HepG2 (cell line): Measurements from ENCODE around the gene IKZF3. TPM values are rescaled to one million over a fixed set of nuclear protein-coding genes. Genes with fewer than 3 reads are reported as not detected.

Experiments
- FOXJ3 ChIP-seq: sonication (generic); formaldehyde crosslinking; IDR thresholded peaks from 2 replicates; pipeline ENCODE4 v1.4.0; 2020; ENCODE audit warnings: missing genetic modification reagents, mild to moderate bottlenecking, borderline replicate concordance
- FOXK2 ChIP-seq: fragments of 450-650 bp; IDR thresholded peaks from 2 replicates; pipeline ENCODE4 v1.6.1; 2016
- MEF2D ChIP-seq: sonication (generic); formaldehyde crosslinking; IDR thresholded peaks from 2 replicates; pipeline ENCODE4 v1.5.1; 2020; ENCODE audit warnings: mild to moderate bottlenecking, missing genetic modification reagents
- NR2F2 ChIP-seq: IDR thresholded peaks from 2 replicates; pipeline ENCODE4 v1.6.1; 2012; ENCODE audit warnings: low read depth, inconsistent platforms, borderline replicate concordance
- RCOR2 ChIP-seq: IDR thresholded peaks from 2 replicates; pipeline ENCODE4 v1.6.1; 2016; ENCODE audit warnings: missing biosample characterization, missing genetic modification reagents
- SIN3B ChIP-seq: fragments of 150-350 bp; IDR thresholded peaks from 2 replicates; pipeline ENCODE4 v1.6.1; 2014; ENCODE audit warnings: low read length
- ZNF160 ChIP-seq: sonication (generic); formaldehyde crosslinking; IDR thresholded peaks from 2 replicates; pipeline ENCODE4 v1.8.0; 2022; ENCODE audit warnings: mild to moderate bottlenecking, inconsistent platforms, missing genetic modification reagents
- ZNF629 ChIP-seq: sonication (generic); formaldehyde crosslinking; conservative IDR thresholded peaks from 2 replicates; pipeline ENCODE4 v1.5.0; 2020; ENCODE audit warnings: missing genetic modification reagents
- ZNF674 ChIP-seq: sonication (generic); formaldehyde crosslinking; IDR thresholded peaks from 2 replicates; pipeline ENCODE4 v1.5.0; 2020; ENCODE audit warnings: low read depth, mild to moderate bottlenecking, missing genetic modification reagents
- ZNF773 ChIP-seq: sonication (generic); formaldehyde crosslinking; IDR thresholded peaks from 2 replicates; pipeline ENCODE4 v1.4.0; 2020; ENCODE audit warnings: missing genetic modification reagents, borderline replicate concordance
- polyA plus RNA-seq, 8 experiments: library from polyadenylated mRNA; depleted of rRNA in 3 of 8; stranded (reverse) in 7 of 8; unstranded in 1 of 8; fragments of >200 nt; fragmentation: Illumina TruSeq in 4 of 8; extraction: Trizol in 4 of 8; gene quantifications; 2 replicates each; pipeline versions ENCODE4 v1.2.1 to v1.2.3, GENCODE V29; 2011 to 2016; ENCODE audit warnings: low read depth in 4 of 8, missing spikeins in 1 of 8, mixed read lengths in 1 of 8; ENCODE audit not compliant: insufficient read depth in 1 of 8
- total RNA-seq, 5 experiments: library from RNA; depleted of rRNA; stranded (reverse); fragments of >200 nt; fragmentation: Illumina TruSeq; extraction: Trizol; gene quantifications; 2 replicates each; pipeline ENCODE4 v1.2.3, GENCODE V29; 2016; ENCODE audit warnings: low read depth in 1 of 5
- TF ChIP-seq, protein P1 (sequence below): sonication (generic); formaldehyde crosslinking; IDR thresholded peaks from 2 replicates; pipeline ENCODE4 v1.5.1; 2020; ENCODE audit warnings: mild to moderate bottlenecking, missing genetic modification reagents, moderate library complexity
- TF ChIP-seq, protein P2 (sequence below): sonication (generic); formaldehyde crosslinking; IDR thresholded peaks from 2 replicates; pipeline ENCODE4 v1.5.0; 2020; ENCODE audit warnings: mild to moderate bottlenecking, missing genetic modification reagents, moderate library complexity
- TF ChIP-seq, protein P3 (sequence below): sonication (generic); IDR thresholded peaks from 2 replicates; pipeline ENCODE4 v1.6.1; 2016; ENCODE audit warnings: low read depth, borderline replicate concordance
- TF ChIP-seq, protein P4 (sequence below): sonication (generic); formaldehyde crosslinking; IDR thresholded peaks from 2 replicates; pipeline ENCODE4 v1.4.0; 2020; ENCODE audit warnings: mild to moderate bottlenecking, missing genetic modification reagents

The IKZF3 gene
- total and polyA plus RNA-seq, 2 of the 13 experiments (the other 11 are each of a cell fraction or from before 2014, with no cell fraction given): not detected

- TF ChIP-seq, protein P1, sequence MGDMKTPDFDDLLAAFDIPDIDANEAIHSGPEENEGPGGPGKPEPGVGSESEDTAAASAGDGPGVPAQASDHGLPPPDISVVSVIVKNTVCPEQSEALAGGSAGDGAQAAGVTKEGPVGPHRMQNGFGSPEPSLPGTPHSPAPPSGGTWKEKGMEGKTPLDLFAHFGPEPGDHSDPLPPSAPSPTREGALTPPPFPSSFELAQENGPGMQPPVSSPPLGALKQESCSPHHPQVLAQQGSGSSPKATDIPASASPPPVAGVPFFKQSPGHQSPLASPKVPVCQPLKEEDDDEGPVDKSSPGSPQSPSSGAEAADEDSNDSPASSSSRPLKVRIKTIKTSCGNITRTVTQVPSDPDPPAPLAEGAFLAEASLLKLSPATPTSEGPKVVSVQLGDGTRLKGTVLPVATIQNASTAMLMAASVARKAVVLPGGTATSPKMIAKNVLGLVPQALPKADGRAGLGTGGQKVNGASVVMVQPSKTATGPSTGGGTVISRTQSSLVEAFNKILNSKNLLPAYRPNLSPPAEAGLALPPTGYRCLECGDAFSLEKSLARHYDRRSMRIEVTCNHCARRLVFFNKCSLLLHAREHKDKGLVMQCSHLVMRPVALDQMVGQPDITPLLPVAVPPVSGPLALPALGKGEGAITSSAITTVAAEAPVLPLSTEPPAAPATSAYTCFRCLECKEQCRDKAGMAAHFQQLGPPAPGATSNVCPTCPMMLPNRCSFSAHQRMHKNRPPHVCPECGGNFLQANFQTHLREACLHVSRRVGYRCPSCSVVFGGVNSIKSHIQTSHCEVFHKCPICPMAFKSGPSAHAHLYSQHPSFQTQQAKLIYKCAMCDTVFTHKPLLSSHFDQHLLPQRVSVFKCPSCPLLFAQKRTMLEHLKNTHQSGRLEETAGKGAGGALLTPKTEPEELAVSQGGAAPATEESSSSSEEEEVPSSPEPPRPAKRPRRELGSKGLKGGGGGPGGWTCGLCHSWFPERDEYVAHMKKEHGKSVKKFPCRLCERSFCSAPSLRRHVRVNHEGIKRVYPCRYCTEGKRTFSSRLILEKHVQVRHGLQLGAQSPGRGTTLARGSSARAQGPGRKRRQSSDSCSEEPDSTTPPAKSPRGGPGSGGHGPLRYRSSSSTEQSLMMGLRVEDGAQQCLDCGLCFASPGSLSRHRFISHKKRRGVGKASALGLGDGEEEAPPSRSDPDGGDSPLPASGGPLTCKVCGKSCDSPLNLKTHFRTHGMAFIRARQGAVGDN (CRISPR knock-in tag): no peak
- TF ChIP-seq SIN3B (no peak), FOXK2 (0 out of 2 replicates have a peak, but pooled peaks have one; percentile 15), ZNF674 (CRISPR knock-in tag) (no peak), ZNF773 (CRISPR knock-in tag) (no peak), ZNF629 (no peak), FOXJ3 (CRISPR knock-in tag) (peak; percentile 42; the same call in 1 of the 2 replicates), RCOR2 (CRISPR knock-in tag) (peak; percentile 86), ZNF160 (CRISPR knock-in tag) (no peak), MEF2D (CRISPR knock-in tag) (no peak), NR2F2 (peak; percentile 92)
- TF ChIP-seq, protein P2, sequence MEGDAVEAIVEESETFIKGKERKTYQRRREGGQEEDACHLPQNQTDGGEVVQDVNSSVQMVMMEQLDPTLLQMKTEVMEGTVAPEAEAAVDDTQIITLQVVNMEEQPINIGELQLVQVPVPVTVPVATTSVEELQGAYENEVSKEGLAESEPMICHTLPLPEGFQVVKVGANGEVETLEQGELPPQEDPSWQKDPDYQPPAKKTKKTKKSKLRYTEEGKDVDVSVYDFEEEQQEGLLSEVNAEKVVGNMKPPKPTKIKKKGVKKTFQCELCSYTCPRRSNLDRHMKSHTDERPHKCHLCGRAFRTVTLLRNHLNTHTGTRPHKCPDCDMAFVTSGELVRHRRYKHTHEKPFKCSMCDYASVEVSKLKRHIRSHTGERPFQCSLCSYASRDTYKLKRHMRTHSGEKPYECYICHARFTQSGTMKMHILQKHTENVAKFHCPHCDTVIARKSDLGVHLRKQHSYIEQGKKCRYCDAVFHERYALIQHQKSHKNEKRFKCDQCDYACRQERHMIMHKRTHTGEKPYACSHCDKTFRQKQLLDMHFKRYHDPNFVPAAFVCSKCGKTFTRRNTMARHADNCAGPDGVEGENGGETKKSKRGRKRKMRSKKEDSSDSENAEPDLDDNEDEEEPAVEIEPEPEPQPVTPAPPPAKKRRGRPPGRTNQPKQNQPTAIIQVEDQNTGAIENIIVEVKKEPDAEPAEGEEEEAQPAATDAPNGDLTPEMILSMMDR: no peak
- TF ChIP-seq, protein P3, sequence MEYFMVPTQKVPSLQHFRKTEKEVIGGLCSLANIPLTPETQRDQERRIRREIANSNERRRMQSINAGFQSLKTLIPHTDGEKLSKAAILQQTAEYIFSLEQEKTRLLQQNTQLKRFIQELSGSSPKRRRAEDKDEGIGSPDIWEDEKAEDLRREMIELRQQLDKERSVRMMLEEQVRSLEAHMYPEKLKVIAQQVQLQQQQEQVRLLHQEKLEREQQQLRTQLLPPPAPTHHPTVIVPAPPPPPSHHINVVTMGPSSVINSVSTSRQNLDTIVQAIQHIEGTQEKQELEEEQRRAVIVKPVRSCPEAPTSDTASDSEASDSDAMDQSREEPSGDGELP: peak; percentile 67
- TF ChIP-seq, protein P4, sequence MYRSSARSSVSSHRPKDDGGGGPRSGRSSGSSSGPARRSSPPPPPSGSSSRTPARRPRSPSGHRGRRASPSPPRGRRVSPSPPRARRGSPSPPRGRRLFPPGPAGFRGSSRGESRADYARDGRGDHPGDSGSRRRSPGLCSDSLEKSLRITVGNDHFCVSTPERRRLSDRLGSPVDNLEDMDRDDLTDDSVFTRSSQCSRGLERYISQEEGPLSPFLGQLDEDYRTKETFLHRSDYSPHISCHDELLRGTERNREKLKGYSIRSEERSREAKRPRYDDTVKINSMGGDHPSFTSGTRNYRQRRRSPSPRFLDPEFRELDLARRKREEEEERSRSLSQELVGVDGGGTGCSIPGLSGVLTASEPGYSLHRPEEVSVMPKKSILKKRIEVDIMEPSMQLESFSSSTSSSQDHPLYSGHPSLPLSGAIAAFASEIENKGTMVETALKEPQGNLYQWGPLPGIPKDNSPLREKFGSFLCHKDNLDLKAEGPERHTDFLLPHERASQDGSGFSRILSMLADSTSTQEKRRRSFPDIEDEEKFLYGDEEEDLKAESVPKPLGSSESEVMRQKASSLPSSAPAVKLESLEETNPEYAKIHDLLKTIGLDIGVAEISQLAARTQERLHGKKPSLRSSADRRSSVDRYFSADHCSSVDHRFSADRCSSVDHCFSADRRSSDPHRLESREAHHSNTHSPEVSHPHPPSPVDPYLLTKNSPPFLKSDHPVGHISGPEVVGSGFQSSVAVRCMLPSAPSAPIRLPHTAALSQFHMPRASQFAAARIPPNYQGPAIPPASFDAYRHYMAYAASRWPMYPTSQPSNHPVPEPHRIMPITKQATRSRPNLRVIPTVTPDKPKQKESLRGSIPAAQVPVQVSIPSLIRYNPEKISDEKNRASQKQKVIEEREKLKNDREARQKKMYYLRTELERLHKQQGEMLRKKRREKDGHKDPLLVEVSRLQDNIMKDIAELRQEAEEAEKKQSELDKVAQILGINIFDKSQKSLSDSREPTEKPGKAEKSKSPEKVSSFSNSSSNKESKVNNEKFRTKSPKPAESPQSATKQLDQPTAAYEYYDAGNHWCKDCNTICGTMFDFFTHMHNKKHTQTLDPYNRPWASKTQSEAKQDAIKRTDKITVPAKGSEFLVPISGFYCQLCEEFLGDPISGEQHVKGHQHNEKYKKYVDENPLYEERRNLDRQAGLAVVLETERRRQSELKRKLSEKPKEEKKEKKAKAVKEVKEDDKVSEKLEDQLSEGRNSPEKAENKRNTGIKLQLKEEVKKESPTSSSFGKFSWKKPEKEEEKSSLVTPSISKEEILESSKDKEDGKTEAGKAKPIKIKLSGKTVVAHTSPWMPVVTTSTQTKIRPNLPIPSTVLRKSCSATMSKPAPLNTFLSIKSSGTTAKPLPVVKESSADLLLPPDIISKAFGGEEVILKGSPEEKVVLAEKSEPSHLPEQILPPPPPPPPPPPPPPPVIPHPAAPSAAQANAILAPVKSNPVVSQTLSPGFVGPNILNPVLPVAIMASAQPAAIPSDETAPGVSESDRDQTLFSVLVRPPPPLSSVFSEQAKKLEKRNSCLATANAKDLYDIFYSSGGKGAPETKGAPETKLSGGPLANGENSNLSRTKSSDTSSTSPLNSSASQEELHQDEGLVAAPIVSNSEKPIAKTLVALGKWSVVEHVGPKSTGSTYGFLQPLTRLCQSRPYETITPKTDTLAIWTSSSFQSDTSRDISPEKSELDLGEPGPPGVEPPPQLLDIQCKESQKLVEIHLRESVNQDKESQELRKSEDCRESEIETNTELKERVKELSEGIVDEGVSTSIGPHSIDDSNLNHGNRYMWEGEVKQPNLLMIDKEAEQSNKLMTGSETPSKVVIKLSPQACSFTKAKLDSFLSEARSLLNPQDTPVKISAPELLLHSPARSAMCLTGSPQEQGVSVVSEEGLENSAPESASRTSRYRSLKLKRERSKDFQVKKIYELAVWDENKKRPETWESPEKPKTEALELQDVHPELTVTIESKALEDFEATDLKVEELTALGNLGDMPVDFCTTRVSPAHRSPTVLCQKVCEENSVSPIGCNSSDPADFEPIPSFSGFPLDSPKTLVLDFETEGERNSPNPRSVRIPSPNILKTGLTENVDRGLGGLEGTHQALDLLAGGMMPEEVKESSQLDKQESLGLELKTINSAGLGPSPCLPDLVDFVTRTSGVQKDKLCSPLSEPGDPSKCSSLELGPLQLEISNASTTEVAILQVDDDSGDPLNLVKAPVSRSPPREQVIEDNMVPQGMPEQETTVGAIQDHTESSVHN (CRISPR knock-in tag): no peak
Measured at GRCh38 chr17:39736319-39737165, 127.6 kb downstream of the IKZF3 start (continued).
